KMS-11 (cell line): ENCODE measurements around the gene TMEM30A.

Experiments used
- H2AFZ ChIP-seq: fragments of 200-600 bp; sonication (generic); 2 replicates; pipeline ENCODE4 v1.6.1; 2016; ENCODE audit warnings: antibody characterized with exemption, mixed run types, low read depth
- H3K27ac ChIP-seq: fragments of 200-600 bp; sonication (generic); 2 replicates; pipeline ENCODE4 v1.6.1; 2016; ENCODE audit warnings: mild to moderate bottlenecking, mixed run types
- H3K27me3 ChIP-seq: fragments of 200-600 bp; sonication (generic); 2 replicates; pipeline ENCODE4 v1.6.1; 2017; ENCODE audit warnings: mild to moderate bottlenecking, low read depth, mixed run types, moderate library complexity; ENCODE audit not compliant: insufficient read depth
- H3K36me3 ChIP-seq: fragments of 200-600 bp; sonication (generic); 2 replicates; pipeline ENCODE4 v1.6.1; 2017; ENCODE audit warnings: mild to moderate bottlenecking, mixed run types; ENCODE audit not compliant: insufficient read depth
- H3K4me1 ChIP-seq: fragments of 200-600 bp; sonication (generic); 2 replicates; pipeline ENCODE4 v1.6.1; 2016; ENCODE audit warnings: mild to moderate bottlenecking, low read depth, mixed run types; ENCODE audit not compliant: poor library complexity, severe bottlenecking
- H3K4me2 ChIP-seq: fragments of 200-600 bp; sonication (generic); 2 replicates; pipeline ENCODE4 v1.7.0; 2016; ENCODE audit warnings: mild to moderate bottlenecking, mixed run types
- H3K4me3 ChIP-seq: fragments of 200-600 bp; sonication (generic); IDR thresholded peaks from 2 replicates; pipeline ENCODE4 v1.6.1; 2017; ENCODE audit warnings: low read depth, low read length, mixed read lengths; ENCODE audit not compliant: insufficient read depth
- H3K79me2 ChIP-seq: fragments of 200-600 bp; sonication (generic); 2 replicates; pipeline ENCODE4 v1.6.1; 2016; ENCODE audit warnings: low read depth, mixed run types; ENCODE audit not compliant: insufficient read depth
- H3K9ac ChIP-seq: fragments of 200-600 bp; sonication (generic); 2 replicates; pipeline ENCODE4 v1.6.1; 2016; ENCODE audit warnings: mild to moderate bottlenecking, mixed run types
- H4K20me1 ChIP-seq: fragments of 200-600 bp; sonication (generic); 2 replicates; pipeline ENCODE4 v1.6.1; 2016; ENCODE audit warnings: mild to moderate bottlenecking, mixed run types; ENCODE audit not compliant: insufficient read depth
- TF ChIP-seq, protein P1 (sequence below): fragments of 200-600 bp; sonication (generic); conservative IDR thresholded peaks from 2 replicates; pipeline ENCODE4 v1.6.1; 2017; ENCODE audit warnings: low read depth, mild to moderate bottlenecking, antibody characterized with exemption, low read length, moderate library complexity, mixed read lengths

The TMEM30A gene

GRCh38 chr6:75262716-75263400 is 21.7 kb downstream of the TMEM30A start:
- Histone ChIP-seq H3K27ac (no peak overlapping the region), H3K4me2 (no peak overlapping the region), H3K9ac (no peak overlapping the region), H3K36me3 (no peaks in the 10 kb centered on the region), H3K4me3 (no peak overlapping the region), H4K20me1 (no peaks in the 10 kb centered on the region), H3K4me1 (no peaks in the 10 kb centered on the region), H3K27me3 (no peaks in the 10 kb centered on the region), H3K79me2 (no peaks in the 10 kb centered on the region), H2AFZ (no peak overlapping the region)
- TF ChIP-seq, protein P1, sequence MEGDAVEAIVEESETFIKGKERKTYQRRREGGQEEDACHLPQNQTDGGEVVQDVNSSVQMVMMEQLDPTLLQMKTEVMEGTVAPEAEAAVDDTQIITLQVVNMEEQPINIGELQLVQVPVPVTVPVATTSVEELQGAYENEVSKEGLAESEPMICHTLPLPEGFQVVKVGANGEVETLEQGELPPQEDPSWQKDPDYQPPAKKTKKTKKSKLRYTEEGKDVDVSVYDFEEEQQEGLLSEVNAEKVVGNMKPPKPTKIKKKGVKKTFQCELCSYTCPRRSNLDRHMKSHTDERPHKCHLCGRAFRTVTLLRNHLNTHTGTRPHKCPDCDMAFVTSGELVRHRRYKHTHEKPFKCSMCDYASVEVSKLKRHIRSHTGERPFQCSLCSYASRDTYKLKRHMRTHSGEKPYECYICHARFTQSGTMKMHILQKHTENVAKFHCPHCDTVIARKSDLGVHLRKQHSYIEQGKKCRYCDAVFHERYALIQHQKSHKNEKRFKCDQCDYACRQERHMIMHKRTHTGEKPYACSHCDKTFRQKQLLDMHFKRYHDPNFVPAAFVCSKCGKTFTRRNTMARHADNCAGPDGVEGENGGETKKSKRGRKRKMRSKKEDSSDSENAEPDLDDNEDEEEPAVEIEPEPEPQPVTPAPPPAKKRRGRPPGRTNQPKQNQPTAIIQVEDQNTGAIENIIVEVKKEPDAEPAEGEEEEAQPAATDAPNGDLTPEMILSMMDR: no peak

DNA sequence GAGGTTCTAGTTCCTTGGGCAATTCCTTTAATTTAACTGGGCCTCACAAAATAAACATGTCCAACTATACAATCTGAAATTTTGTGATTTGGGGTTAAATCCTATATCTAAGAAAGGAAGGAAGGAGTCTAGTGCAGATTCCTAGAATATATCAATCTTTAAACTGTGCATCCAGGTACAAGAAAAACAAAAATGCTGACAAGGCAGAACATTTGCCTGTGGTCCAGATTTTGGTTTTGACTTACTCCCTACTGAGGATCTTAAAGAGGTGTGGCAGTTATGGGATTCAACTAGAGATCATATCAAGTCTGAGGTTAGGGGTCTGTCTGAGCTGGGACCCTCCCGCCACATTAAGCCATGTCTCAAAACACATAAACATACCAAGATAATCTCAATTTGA is 23.3 kb downstream of the TMEM30A start:
- no peak overlapping the region for H3K9ac ChIP-seq
- no peaks in the 10 kb centered on the region for H3K79me2 ChIP-seq
- no peaks in the 10 kb centered on the region for H3K27me3 ChIP-seq
- no peaks in the 10 kb centered on the region for H3K4me1 ChIP-seq
- H3K4me2 ChIP-seq: no peak overlapping the region
- H2AFZ ChIP-seq: no peak overlapping the region
- TF ChIP-seq, protein P1: no peak
- H3K4me3 ChIP-seq: no peak overlapping the region
- H4K20me1 ChIP-seq: no peaks in the 10 kb centered on the region
- H3K27ac ChIP-seq: no peak overlapping the region
- no peaks in the 10 kb centered on the region for H3K36me3 ChIP-seq

- Histone ChIP-seq H3K4me2 (no peak overlapping the region), H3K4me3 (no peak overlapping the region), H3K27ac (no peak overlapping the region), H3K4me1 (no peaks in the 10 kb centered on the region), H3K27me3 (no peaks in the 10 kb centered on the region), H3K79me2 (no peaks in the 10 kb centered on the region), H3K9ac (no peak overlapping the region), H2AFZ (no peak overlapping the region), H4K20me1 (no peaks in the 10 kb centered on the region), H3K36me3 (no peaks in the 10 kb centered on the region)
- TF ChIP-seq, protein P1: no peak
Measured at GRCh38 chr6:75257343-75258087, 27.1 kb downstream of the TMEM30A start.

GRCh38 chr6:75250552-75250951 is 34.0 kb downstream of the TMEM30A start:
- H3K9ac ChIP-seq: no peak overlapping the region
- H3K79me2 ChIP-seq: no peaks in the 10 kb centered on the region
- H3K36me3 ChIP-seq: no peaks in the 10 kb centered on the region
- H3K27me3 ChIP-seq: no peaks in the 10 kb centered on the region
- no peak overlapping the region for H3K27ac ChIP-seq
- TF ChIP-seq, protein P1: no peak
- no peaks in the 10 kb centered on the region for H3K4me1 ChIP-seq
- H3K4me2 ChIP-seq: no peak overlapping the region
- no peak overlapping the region for H2AFZ ChIP-seq
- H3K4me3 ChIP-seq: no peak overlapping the region
- H4K20me1 ChIP-seq: no peaks in the 10 kb centered on the region
